Measurements from ENCODE around the gene SGMS2. TPM values are rescaled to one million over a fixed set of nuclear protein-coding genes. Genes with fewer than 3 reads are reported as not detected.

SGMS2 gene
- total RNA-seq, 1 experiment from 2014 or later = 4.4 TPM

DNA sequence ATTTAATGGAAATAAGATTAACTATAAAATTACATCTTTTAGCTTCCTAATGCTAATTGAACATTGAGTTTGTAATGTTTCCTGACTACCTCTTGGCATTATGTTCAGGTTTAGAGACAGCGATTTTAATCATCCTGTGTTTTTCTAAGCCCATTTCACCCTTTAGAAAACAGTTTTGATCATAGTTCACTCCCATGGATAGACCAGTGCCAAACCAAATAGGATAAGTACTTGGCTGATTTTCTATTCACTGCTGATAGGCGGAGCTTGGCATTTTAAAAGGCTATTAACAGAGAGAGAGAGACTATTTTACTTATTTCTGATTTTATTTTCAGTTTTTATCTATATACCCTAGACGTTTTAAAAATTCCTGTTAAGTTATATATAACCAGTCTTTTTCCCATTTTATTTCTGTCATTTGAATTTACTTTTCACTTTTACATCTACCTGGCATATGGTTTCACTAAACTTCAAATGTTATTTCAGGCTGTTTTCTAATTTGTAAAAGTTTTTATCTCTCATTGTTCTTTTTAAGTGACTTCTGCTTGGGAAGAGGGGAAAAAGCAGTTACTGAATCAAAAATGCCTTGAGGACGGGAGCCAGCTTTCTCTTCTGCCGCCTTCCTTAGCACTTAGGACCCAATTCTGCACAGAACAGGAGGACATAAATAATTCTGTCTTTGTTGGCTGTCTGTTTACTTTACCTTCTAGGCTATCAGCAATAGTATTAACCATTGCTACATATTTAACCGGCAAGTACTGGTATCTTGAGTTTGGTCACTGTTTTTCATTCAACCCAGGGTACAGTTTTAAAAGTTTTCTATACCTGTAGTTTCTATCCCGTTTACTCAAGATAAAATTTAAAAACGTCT lies 46.4 kb downstream of the SGMS2 start:
- H3K4me3 ChIP-seq = no peak overlapping the region
- H3K4me1 ChIP-seq = no peaks in the 10 kb centered on the region
- no peak for DNase-seq
- no peak overlapping the region for H3K27ac ChIP-seq
- H3K9me3 ChIP-seq (replicated peaks) = no peaks in the 10 kb centered on the region
- no peaks in the 10 kb centered on the region for H3K36me3 ChIP-seq
- no peaks in the 10 kb centered on the region for H3K27me3 ChIP-seq

DNA sequence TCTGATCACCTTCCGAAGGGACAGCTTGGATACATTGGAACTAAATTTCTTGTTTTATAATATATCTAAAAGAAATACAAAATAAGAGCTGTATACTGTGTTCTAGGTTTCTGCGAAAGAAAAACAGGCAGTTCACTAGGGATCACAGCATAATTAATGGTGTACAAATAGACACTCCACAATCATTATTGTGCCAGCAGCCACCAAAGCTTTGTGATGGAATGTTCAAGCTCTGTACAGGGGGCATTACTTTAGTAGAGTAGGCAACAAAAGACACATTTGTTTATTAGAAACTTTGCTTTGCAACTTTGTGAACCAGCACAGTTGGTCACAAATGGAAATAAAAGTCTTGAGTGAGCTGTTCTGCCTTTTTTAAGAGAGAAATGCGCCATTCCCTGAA lies 49.3 kb downstream of the SGMS2 start:
- no peaks in the 10 kb centered on the region for H3K36me3 ChIP-seq
- no peak overlapping the region for H3K4me3 ChIP-seq
- no peaks in the 10 kb centered on the region for H3K9me3 ChIP-seq (replicated peaks)
- no peaks in the 10 kb centered on the region for H3K27me3 ChIP-seq
- DNase-seq = no peak
- H3K27ac ChIP-seq = no peak overlapping the region
- H3K4me1 ChIP-seq = no peaks in the 10 kb centered on the region

DNA sequence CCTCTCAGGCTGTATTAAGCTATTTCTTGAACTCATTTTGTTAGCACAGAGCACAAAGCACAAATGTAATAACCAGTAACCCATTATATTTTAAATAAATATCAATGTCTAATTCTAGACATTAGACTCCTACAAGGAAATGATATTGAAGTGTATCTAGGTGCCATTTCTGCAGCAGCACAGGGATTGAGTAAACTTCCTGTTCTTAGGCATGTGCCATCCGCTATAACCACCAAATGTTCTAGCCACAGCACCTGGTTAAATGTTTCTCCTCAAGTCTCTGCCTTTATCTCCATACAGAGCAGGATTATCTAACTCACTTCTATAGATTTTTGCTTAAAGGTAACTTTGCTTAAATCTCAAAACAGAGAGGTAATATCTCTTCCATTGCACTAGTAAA lies 51.4 kb downstream of the SGMS2 start:
- no peaks in the 10 kb centered on the region for H3K4me1 ChIP-seq
- no peak overlapping the region for H3K4me3 ChIP-seq
- no peaks in the 10 kb centered on the region for H3K36me3 ChIP-seq
- H3K9me3 ChIP-seq (replicated peaks) = no peaks in the 10 kb centered on the region
- no peak for DNase-seq
- H3K27ac ChIP-seq = no peak overlapping the region
- H3K27me3 ChIP-seq = no peaks in the 10 kb centered on the region

DNA sequence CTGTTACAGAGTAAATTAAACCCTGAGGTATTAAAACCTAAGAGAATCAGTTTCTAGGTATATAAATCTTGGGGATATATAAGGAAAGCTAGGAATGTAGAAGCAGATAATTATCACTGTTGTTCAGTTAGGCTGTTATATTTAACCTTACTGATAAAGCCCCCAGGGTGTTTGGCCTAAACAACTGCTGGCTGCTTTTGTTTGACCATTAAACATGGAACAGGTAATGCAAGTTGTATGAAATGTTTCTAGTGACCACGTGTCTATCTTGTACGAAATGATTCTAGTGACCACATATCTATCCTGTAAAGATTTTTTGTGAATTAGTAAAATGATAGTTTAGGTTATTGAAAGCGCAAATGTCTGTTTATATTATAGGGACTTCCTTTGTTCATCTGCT lies 52.6 kb downstream of the SGMS2 start:
- no peak for DNase-seq
- H3K4me1 ChIP-seq = no peaks in the 10 kb centered on the region
- H3K27me3 ChIP-seq = no peaks in the 10 kb centered on the region
- H3K36me3 ChIP-seq = no peaks in the 10 kb centered on the region
- no peaks in the 10 kb centered on the region; the same call in 1 of the 2 replicates for H3K9me3 ChIP-seq (replicated peaks)
- no peak overlapping the region for H3K27ac ChIP-seq
- H3K4me3 ChIP-seq = no peak overlapping the region

DNA sequence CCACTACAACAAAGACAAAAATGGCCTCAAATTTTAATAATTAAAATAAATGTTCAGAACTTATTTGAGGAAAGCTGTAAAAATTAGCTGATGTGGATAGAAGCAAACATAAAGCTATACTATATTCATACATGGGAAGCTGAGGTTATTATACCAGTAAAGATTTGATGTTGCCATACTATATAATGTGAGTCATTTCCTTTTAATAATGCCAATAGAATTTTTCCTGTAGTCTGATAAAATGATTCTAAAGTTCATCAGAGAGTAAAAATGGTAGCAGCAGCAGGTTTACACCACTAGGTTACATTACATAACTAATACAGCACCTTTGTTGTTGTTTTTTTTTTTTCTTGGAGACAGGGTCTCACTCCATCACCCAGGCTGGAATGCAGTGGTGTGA lies 61.1 kb downstream of the SGMS2 start:
- H3K27me3 ChIP-seq = no peaks in the 10 kb centered on the region
- peaks cover 8% of the 10 kb centered on the region for H3K9me3 ChIP-seq (replicated peaks)
- H3K27ac ChIP-seq = no peak overlapping the region
- DNase-seq = no peak
- no peak overlapping the region for H3K4me3 ChIP-seq
- no peaks in the 10 kb centered on the region for H3K4me1 ChIP-seq
- H3K36me3 ChIP-seq = no peaks in the 10 kb centered on the region

DNA sequence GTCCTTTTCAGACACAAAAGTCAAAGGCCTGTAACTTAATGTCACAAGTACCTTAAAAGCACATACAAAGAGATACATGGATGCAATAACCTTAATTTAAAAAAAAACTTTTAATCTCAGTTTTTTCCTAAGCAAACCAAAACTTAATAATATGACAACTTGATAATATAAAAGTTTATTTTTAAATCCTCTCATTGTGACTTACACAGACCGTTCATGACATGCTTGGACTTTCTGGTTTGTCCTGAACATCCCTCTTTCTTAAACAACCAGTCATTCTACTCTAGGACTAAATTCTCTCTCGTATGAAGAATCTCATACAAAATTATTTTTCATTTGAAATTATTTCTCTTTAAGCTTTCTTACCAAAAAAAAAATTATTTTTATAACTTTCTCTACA lies 63.5 kb downstream of the SGMS2 start:
- Histone ChIP-seq H3K4me3 (no peak overlapping the region), H3K9me3 (replicated peaks) (peaks cover 8% of the 10 kb centered on the region; the same call in 1 of the 2 replicates), H3K36me3 (no peaks in the 10 kb centered on the region), H3K27ac (no peak overlapping the region), H3K4me1 (no peaks in the 10 kb centered on the region), H3K27me3 (no peaks in the 10 kb centered on the region)
- DNase-seq = peak; percentile 6 to 22

DNA sequence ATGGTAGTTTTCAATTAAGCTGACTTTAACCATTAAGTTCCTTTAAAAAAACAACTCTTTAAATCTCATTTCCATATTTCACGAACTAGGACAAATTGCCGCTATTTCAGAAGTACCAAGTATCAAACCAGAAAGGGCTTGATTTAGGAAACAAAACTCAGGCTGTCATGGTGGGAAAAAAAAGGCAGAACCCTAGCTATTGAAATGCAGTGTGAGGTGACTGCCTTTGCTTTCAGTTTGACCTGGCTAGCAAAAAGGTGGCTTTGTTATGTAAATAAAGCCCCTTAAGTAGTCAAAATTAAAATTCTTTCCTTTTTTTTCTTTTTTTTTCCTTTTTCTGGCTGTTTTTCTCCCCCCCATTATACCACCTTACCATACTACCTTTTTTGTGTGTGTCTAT lies 66.0 kb downstream of the SGMS2 start:
- no peak for DNase-seq
- Histone ChIP-seq H3K9me3 (replicated peaks) (peaks cover 8% of the 10 kb centered on the region; the same call in 1 of the 2 replicates), H3K36me3 (no peaks in the 10 kb centered on the region)

DNA sequence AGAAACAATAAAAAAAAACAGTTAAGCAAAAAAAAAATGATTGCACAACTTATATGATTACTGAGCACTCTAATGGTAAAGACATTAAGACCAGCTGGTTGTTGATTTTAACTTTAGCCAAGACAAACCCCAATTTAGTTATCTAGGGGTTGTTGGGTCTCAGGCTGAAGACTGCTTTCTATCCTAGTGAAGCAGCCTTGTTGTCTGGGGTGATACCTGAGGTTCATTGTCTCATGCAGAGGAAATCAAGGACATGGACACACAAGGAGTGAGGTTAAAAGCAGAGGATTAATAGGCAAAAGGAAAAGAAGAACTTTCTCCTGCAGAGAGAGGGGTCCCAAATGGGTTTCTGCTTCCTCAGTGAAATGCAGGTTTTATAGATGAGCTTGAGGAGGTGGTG lies 66.6 kb downstream of the SGMS2 start:
- Histone ChIP-seq H3K9me3 (replicated peaks) (peaks cover 8% of the 10 kb centered on the region; the same call in 1 of the 2 replicates), H3K27ac (no peak overlapping the region), H3K4me3 (no peak overlapping the region), H3K36me3 (no peaks in the 10 kb centered on the region), H3K4me1 (peaks cover 7% of the 10 kb centered on the region), H3K27me3 (no peaks in the 10 kb centered on the region)
- no peak for DNase-seq

More for the DNA sequence above, 66.0 kb downstream of the SGMS2 start:
- Histone ChIP-seq H3K27me3 (no peaks in the 10 kb centered on the region), H3K4me1 (peaks cover 1% of the 10 kb centered on the region), H3K4me3 (no peak overlapping the region), H3K27ac (no peak overlapping the region)

DNA sequence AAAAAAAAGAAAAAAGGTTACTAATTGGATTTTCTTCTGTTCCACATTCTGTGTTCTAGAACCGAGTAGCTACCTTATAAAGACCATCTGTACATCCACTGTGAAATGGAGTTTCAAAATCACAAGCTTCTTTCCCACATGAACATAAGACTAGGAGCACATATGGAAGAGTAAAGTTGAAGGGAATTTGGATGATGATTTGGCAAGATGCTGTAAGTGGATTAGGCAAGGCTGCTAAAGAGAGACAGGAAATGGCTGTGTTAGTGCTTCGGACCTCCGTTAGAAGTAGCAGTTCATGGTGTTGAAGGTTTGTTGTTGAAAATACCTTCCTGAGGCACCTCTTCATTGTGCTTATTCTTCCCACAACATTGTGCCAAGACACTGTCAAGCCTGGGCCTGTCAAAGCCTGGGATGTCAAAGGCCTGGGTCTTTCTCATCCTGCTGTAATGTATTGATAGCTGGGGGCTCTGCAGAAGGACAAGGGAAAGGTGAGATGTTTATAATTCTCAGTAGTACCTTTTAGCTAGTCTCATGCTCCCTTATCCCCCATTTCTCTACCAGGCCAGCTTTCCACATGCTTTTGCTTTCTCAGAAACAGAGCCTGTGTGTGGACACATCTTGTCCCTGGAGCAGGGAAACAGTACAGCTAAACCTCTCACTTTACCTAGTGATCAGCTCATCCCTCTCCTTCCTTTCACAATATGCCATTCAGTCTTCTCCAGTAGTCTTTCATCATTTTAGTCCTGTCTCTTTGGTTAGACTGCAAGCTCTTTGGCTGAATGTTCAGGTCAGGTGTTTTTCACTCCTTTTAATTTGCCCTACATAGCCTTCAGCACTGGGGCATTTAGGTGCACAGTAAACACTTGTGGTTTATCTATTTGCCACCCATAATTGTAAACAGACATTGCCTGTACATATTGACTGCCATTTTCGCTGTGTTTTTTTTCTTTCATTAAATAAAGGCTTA lies 68.7 kb downstream of the SGMS2 start:
- Histone ChIP-seq H3K4me3 (no peak overlapping the region), H3K4me1 (peaks cover 11% of the 10 kb centered on the region), H3K27me3 (no peaks in the 10 kb centered on the region), H3K36me3 (no peaks in the 10 kb centered on the region), H3K9me3 (replicated peaks) (0 out of 2 replicates have a peak, but pooled peaks cover 1% of the 10 kb centered on the region), H3K27ac (no peak overlapping the region)
- no peak for DNase-seq

DNA sequence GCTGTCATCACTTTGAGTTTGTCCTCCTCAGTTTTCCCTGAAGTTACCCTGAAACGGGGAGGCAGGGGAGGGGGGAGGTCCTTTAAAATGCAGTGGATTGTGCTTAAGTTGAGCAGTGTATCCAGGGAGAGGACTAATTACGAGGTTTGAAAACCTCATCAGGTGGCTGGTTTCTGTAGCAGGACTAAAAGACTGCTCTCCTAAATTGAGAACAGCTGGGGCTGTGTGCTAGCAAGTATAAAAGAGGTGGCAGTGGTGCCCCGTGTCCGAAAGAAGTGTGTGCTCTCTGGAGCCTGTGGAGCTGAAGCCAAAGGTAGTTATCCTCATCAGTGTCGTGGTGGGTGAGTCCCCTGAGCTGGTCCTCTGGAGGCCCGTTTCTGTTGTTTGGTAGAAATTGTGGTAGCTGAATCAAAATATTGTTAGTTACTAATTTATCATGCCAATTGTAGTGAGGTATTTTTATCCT lies 69.4 kb downstream of the SGMS2 start:
- peaks cover 11% of the 10 kb centered on the region for H3K4me1 ChIP-seq
- H3K4me3 ChIP-seq = no peak overlapping the region
- no peaks in the 10 kb centered on the region for H3K27me3 ChIP-seq
- H3K36me3 ChIP-seq = no peaks in the 10 kb centered on the region
- no peaks in the 10 kb centered on the region for H3K9me3 ChIP-seq (replicated peaks)
- H3K27ac ChIP-seq = no peak overlapping the region
- DNase-seq = no peak

DNA sequence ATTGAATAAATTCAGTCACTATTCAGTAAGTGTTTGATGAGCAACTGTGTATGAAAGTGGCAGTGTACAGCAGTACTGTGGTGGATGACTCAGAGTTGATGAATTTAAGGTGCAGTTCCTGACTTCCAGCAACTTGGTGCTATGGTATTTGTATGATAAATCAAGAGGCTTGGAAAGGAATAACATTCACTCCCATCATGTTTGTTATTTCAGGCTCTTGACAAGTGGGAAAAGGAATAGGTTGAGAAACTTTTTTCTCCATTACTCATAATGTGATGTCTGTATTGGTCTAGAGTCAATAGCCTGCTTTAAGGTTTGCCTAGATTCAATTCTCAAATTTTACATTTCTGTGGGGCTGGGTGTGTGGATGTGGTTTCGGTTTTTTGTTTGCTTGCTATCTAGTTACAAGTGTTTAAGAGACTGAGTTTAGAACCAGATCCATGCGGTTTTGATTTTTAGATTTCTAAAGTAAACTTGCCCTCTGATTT lies 71.5 kb downstream of the SGMS2 start:
- Histone ChIP-seq H3K27me3 (no peaks in the 10 kb centered on the region), H3K4me1 (peaks cover 11% of the 10 kb centered on the region), H3K9me3 (replicated peaks) (no peaks in the 10 kb centered on the region), H3K36me3 (no peaks in the 10 kb centered on the region), H3K27ac (no peak overlapping the region), H3K4me3 (no peak overlapping the region)
- peak; percentile 27 to 39 for DNase-seq

DNA sequence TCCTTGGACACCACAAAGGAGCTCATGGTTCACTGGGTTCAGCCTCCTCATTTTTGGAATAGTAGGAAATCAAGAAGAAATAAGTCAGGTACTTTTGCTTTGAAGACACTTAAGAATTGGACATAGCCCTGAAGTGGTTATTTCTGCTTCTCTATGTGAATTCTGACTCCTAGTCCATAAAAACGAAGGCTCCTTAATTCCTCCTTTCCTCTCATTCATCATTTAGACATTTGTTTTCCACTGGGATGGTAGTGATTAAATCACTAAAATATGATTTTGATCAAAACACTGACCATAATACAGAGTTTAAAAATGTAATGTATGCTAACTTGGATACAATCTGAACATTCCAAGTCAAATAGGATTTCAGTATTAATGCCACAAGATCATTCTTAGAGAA lies 71.9 kb downstream of the SGMS2 start:
- no peaks in the 10 kb centered on the region for H3K27me3 ChIP-seq
- DNase-seq = no peak
- H3K27ac ChIP-seq = no peak overlapping the region
- H3K4me1 ChIP-seq = peaks cover 11% of the 10 kb centered on the region
- H3K36me3 ChIP-seq = no peaks in the 10 kb centered on the region
- no peak overlapping the region for H3K4me3 ChIP-seq
- no peaks in the 10 kb centered on the region for H3K9me3 ChIP-seq (replicated peaks)

DNA sequence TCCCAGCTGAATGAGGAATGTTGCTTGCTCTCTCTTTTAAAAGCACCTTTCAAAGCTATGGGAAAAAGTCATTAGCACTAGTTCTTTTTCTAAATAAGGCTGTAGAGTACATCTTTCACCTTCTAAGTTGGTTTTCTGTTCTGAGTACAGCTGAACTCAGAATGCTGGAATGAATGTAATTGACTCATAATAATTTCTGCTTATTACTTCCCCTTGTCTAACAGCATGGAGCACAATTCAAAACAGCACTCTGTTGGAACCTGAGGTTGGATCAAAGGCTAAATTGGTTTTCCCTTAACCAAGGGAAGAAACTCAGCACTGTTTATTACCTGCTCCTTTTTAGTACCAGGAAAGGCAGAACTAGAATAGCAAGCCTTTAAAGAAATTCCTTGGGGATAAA lies 73.1 kb downstream of the SGMS2 start:
- no peak overlapping the region for H3K4me3 ChIP-seq
- H3K27ac ChIP-seq = no peak overlapping the region
- H3K27me3 ChIP-seq = no peaks in the 10 kb centered on the region
- no peaks in the 10 kb centered on the region for H3K9me3 ChIP-seq (replicated peaks)
- peaks cover 11% of the 10 kb centered on the region for H3K4me1 ChIP-seq
- DNase-seq = no peak
- no peaks in the 10 kb centered on the region for H3K36me3 ChIP-seq

DNA sequence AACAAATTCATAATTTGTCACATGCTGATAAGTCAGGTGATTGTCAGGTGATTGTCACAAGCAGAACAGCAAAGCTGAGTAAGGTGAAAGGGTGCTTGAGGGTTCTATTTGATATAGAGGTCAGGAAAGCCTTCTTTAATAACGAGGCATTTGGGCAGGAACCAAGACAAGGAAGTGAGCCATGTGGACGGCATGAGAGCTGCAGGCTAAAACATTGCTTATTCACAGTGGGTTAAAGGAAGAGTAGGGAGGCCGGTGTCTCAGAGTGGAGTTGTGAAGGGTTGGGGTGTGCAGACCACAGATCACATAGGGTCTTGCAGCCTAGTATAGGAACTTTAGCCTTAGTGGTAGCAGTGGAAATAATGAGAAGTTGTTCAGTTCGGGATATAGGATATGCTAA lies 75.3 kb downstream of the SGMS2 start:
- no peaks in the 10 kb centered on the region for H3K36me3 ChIP-seq
- H3K27ac ChIP-seq = no peak overlapping the region
- H3K9me3 ChIP-seq (replicated peaks) = no peaks in the 10 kb centered on the region
- no peaks in the 10 kb centered on the region for H3K27me3 ChIP-seq
- no peak overlapping the region for H3K4me3 ChIP-seq
- no peak for DNase-seq
- H3K4me1 ChIP-seq = peaks cover 11% of the 10 kb centered on the region

DNA sequence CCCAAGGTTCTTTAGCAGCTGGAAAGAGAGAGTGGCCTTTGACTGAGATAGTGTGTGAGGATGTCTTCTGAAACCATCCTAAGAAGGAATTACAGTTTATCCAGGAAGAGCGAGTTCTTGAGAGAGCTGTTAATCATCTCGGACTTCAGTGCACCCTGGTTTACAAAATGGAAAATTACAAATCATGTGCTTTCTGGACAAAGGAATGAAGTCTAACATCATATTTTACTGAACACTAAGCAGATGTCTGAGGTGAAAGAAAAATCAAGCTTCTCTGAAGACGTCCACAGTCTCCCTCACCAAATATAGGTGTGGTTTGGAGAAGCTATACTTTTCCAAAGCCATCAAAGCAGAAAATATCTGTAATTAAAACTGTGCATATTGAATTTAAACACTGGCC lies 75.8 kb downstream of the SGMS2 start:
- Histone ChIP-seq H3K4me1 (peaks cover 11% of the 10 kb centered on the region), H3K27me3 (no peaks in the 10 kb centered on the region)
- DNase-seq = no peak

More for the DNA sequence above, 75.8 kb downstream of the SGMS2 start:
- H3K9me3 ChIP-seq (replicated peaks) = no peaks in the 10 kb centered on the region
- H3K4me3 ChIP-seq = no peak overlapping the region
- no peak overlapping the region for H3K27ac ChIP-seq
- H3K36me3 ChIP-seq = no peaks in the 10 kb centered on the region

Measured in SJCRH30 (cell line).